Kidney glomerular epithelial cell (primary cell): ENCODE measurements around the gene FAAP100.

Source experiments
- DNase-seq: peaks from one replicate; lab custom pipeline; 2025; lab: John Stamatoyannopoulos, UW

FAAP100 gene

GRCh38 chr17:81524865-81525159 lies 27.3 kb downstream of the FAAP100 start:
- DNase-seq: no peak

GRCh38 chr17:81524039-81524864 lies 27.9 kb downstream of the FAAP100 start:
- no peak for DNase-seq

- DNase-seq: no peak
Observed at GRCh38 chr17:81523402-81524038, 28.6 kb downstream of the FAAP100 start.

GRCh38 chr17:81522491-81523401 lies 29.4 kb downstream of the FAAP100 start:
- DNase-seq: peak; percentile 60

DNA sequence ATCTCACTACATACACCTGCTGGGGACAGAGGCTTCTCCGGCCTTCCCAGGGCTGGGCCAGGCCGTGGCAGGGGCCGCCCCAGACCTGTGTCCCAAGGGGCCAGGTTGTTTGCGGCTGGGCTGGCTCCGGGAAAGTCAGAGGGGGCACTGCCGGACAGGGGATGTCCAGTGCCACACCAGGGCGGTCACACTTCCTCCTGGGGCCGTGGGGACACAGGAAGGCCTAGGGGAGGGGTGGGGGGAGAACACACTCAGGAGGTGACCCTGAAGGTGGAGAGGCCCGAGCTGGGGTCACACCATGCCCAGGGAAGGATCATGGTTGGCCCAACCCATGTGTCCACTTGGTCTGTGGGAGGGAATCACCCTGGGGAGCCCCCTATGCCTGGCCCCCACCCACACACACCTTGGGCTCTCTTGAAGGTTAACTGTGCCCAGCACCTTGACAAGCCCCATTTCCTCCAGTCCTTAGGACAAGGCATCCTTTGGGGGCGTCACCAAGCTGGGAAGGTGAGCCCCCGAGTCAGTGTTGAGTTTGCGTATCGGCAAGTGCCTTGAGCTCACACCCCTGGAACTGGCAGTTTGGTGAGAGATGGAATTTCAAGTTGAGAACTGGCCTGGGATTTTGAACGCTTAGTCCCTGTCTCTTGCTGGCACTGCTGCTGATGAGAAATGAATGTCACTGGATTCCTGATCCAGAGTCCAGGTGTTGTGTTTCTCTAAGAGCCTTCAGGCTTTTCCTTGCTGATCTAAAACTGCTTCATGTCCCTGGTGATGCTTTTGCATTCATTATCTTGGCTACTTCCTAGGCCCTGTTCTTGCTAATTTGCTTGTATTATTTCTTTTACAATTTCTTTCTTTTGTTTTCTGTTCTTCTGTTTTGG lies 31.9 kb downstream of the FAAP100 start:
- DNase-seq: no peak

DNA sequence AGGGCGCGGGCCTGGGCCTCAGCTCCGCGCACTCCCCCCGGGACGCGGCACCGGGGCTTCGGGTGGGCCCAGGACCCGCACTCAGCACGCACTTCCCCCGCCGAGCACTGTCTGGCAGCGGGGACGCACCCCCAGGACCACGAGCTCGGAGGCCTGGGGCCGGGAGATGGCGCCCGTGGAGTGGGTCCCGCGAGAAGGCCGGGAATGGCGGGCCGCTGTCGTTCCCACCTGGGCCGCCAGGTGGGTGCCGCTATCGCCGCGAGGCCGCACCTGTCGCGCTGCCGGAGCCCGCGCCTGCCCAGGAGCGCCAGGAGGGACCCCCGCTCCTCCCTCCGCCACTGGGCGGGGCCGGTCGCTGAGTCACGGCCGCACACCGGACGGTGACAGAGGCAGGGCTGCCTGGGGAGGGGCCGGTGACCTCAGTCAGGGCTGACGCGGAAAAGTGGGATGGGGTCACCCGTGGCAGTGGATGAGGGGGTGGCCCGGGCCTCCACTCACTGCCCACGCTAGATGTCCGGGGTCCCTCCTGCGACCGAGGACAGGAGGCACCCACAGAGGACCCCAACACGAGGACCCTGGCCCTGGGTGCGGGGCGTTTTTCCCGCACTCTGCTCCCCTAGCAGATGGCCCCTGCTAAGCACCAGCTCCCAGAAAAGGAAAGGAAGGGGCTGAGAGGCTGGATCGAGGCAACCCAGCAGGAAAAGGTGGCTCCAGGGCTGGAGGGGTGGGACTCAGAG lies 32.7 kb downstream of the FAAP100 start:
- peak; percentile 25 for DNase-seq

DNA sequence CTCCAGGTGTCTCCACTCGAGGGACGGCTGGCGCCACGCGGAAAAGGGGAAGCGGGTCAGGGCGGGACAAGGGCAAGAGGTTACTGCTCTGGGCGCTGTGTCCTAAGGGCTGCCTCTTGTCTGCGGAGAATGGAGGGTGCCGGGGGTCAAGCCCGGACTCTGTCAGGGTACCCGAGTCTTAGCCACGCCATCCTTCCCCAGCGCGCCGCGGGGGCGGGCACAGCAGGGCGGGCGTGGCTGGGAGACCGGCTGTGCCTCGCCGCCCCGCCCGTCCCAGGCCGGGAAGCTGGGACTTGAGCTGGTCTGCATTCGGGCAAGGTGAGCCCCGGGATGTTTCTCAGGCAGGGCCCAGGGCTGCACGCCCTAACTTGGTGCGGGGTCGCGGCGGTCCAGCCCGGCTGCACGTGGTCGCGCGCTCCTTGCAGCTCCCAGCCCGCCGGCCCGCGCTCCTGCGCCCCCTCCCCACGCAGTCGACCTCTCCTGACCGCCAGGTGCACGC lies 33.3 kb downstream of the FAAP100 start:
- DNase-seq: peak; percentile 37

DNA sequence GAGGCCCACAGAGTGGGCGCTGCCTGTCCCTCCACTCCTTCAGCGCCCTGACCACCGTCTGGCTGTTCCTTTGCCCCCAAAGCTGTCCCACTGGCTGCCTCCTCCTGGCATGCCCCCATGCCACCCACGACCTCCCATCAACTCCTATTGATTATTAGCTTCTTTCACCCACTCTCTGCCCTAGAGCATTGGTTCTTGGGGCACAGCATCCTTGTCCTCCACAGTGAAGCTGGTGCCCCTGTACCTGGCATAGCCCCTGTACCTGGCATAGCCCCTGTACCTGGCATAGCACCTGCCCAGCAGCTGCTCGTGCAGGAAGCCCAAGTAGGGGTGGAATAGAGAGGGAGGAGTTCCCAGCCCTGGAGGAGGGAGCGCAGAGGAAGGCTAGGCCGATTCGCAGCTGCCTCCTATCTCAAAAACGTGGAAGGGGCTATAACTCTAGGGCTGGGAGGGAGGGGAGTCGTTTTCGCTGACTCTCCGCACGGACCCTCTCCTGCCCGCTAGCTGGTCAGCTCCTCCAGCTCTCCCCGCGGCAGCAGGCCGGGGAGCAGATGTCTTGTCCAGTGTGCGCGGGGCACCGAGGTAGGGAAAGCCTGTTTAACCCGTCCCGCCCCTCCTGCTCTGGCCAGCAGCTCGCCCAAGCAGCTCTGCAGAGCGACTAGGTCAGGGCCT lies 33.9 kb downstream of the FAAP100 start:
- no peak for DNase-seq

DNA sequence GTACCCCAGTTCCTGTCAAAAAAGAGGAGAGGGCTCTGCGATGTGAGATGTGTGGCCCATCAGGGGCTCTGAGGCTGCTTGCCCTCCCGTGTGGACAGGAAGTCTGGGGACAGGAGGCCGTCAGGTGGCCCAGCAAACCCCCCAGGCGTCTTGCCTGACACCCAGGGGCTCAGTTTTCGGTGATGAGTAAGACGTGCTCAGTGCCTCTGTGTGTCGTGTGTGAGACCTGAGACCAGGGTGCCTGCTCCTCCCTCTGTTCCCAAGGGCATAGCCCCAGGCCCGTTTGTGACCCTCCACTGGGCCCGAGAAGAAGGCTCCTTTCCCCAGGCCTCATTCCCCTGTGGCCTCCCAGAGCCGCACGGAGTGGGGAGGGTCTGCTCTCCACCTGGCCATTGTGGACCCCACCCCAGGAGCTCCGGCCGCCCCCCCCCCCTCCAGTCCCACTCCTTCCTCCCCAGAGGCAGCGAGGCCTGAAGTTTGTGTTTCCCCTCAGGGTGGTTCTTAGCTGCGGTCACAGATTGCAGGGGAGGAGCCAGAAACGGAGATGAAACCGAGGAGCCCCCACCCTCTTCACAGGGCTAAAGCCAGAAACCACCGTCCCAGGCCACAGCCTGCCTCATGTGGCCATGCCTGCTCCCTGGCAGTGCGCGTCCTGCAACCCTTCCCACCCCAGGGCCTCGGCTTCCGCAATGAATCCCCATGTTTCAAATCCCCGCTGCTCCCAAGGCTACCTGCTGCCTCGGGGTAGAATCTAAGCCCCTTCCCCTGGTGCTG lies 34.6 kb downstream of the FAAP100 start:
- no peak for DNase-seq

- no peak for DNase-seq
Observed at GRCh38 chr17:81517009-81517338, 35.2 kb downstream of the FAAP100 start.

GRCh38 chr17:81516439-81516838 lies 35.7 kb downstream of the FAAP100 start:
- no peak for DNase-seq

- no peak for DNase-seq
Observed at GRCh38 chr17:81515530-81516041, 36.6 kb downstream of the FAAP100 start.

- DNase-seq: peak; percentile 73
Observed at GRCh38 chr17:81514739-81515529, 37.2 kb downstream of the FAAP100 start.

GRCh38 chr17:81514489-81514738 lies 37.7 kb downstream of the FAAP100 start:
- no peak for DNase-seq

GRCh38 chr17:81513753-81514488 lies 38.2 kb downstream of the FAAP100 start:
- peak; percentile 49 for DNase-seq

- no peak for DNase-seq
Observed at GRCh38 chr17:81513372-81513752, 38.8 kb downstream of the FAAP100 start.

DNA sequence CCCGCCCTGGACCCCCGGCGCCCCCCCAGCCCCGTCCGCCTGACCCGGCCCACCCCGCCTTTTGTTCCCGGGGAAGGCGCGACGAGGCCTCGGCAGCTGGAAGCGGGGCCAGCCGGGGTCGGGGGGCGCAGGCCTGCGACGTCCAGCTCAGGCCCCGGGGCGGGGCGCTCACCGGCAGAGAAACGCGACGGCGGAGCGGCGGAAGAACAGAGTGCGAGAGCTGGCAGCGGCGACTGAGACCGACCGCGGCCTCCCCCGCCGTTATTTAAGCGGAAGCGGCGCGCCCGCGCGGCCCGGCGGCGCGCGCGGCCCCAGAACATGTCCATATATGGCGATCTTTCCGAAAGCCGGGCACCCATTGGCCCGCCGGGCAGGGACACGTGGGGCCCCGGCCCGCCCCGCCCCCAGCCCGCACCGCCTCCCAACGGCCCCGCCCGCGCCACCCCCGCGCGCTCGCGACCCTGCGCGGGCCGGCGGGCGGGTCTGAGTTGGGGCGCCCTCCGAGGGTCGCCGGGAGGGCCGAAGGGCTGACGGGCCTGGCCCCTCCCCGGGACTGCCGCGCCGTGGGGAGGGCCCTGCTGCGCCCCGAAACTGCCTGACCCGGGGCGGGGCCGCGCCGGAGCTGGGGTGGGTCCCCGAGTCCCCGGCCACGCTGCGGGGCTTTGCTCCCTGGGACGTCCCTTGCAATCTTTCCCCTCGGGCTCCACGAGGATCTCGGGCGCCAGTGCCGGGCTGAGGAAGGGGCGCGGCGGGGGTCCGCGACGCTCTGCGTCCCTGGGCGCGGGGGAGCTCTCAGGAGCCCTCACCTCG lies 39.4 kb downstream of the FAAP100 start, which contains the start of gene ACTG1:
Gene ACTG1 (minus strand): TSS at position 238 of the 810 bp plus-strand sequence. CDS start 445 bp downstream, outside the sequence.
- peak; percentile 90 for DNase-seq
